Measurements from ENCODE around the gene MSRB3.
"Not testable (repeated sequence)": the region's sequence is repeated elsewhere in the genome, so short reads cannot be mapped to it uniquely, and the experiment has no call there.

- not testable (repeated sequence) for TF ChIP-seq CTCF, POLR2A (IDR thresholded peaks at IDR 0.05)
Measured at GRCh38 chr12:65285532-65285931, 7.0 kb downstream of the MSRB3 start.

All from Peyer's patch (tissue), 4 donors.